A549 (cell line): Measurements from ENCODE around the gene FANCI.

Experiments used
- HOXB5 ChIP-seq: fragments of 250-450 bp; sonication (Bioruptor Pico); IDR thresholded peaks from 2 replicates; pipeline ENCODE4 v1.5.0; 2020; ENCODE audit warnings: mild to moderate bottlenecking, moderate library complexity
- KDM1A ChIP-seq: fragments of 200-600 bp; sonication (generic); IDR thresholded peaks from 2 replicates; pipeline ENCODE4 v1.6.1; 2016; ENCODE audit warnings: low read depth, mild to moderate bottlenecking
- MYC ChIP-seq: IDR thresholded peaks from 2 replicates; pipeline ENCODE4 v1.6.1; 2012; ENCODE audit warnings: mild to moderate bottlenecking, inconsistent platforms, low read length, improper control_type of control experiment, borderline replicate concordance
- TF ChIP-seq, protein P1 (sequence below): fragments of >200 bp; sonication (Bioruptor Twin); formaldehyde crosslinking; IDR thresholded peaks from 3 replicates; pipeline ENCODE4 v1.5.1; 2016

DNA sequence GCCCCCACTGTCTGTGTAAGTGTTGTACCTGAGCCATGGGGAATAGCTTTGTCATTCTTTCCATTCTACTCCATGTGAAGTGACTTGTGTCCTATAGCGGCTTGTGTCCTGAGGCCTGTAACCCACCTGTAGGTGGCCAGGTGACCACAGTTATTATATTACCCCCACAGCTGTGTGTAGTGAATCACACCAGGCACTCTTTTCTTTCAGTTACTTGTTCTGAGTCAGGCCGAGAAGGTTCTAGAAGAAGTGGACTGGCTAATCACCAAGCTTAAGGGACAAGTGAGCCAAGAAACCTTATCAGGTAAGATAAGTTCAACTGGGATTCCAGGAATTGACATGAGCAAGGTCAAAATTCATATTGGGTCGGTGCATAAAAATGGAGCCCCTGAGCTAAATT lies 61.6 kb downstream of the FANCI start:
- TF ChIP-seq MYC (no peak), KDM1A (no peak), HOXB5 (CRISPR knock-in tag) (no peak)
- TF ChIP-seq, protein P1, sequence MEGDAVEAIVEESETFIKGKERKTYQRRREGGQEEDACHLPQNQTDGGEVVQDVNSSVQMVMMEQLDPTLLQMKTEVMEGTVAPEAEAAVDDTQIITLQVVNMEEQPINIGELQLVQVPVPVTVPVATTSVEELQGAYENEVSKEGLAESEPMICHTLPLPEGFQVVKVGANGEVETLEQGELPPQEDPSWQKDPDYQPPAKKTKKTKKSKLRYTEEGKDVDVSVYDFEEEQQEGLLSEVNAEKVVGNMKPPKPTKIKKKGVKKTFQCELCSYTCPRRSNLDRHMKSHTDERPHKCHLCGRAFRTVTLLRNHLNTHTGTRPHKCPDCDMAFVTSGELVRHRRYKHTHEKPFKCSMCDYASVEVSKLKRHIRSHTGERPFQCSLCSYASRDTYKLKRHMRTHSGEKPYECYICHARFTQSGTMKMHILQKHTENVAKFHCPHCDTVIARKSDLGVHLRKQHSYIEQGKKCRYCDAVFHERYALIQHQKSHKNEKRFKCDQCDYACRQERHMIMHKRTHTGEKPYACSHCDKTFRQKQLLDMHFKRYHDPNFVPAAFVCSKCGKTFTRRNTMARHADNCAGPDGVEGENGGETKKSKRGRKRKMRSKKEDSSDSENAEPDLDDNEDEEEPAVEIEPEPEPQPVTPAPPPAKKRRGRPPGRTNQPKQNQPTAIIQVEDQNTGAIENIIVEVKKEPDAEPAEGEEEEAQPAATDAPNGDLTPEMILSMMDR = no peak
